Suprapubic skin (tissue), 4 donors: Measurements from ENCODE around the gene CDC37. TPM values are rescaled to one million over a fixed set of nuclear protein-coding genes. Genes with fewer than 3 reads are reported as not detected.

Source experiments
- DNase-seq, 2 donors: peaks; one replicate each; pipeline ENCODE4 v3.0.0-alpha.2; 2019; ENCODE audit warnings: low spot score in 2 of 2
- H3K27ac ChIP-seq: fragments of 200-600 bp; sonication (generic); one replicate; pipeline ENCODE4 v1.5.1; 2019
- H3K27me3 ChIP-seq: fragments of 200-600 bp; sonication (generic); one replicate; pipeline ENCODE4 v1.5.1; 2019
- H3K36me3 ChIP-seq: fragments of 200-600 bp; sonication (generic); one replicate; pipeline ENCODE4 v1.5.1; 2019
- H3K4me1 ChIP-seq: fragments of 200-600 bp; sonication (generic); one replicate; pipeline ENCODE4 v1.5.1; 2019
- H3K4me3 ChIP-seq: fragments of 200-600 bp; sonication (generic); one replicate; pipeline ENCODE4 v1.5.1; 2019; ENCODE audit warnings: mild to moderate bottlenecking
- H3K9me3 ChIP-seq: fragments of 200-600 bp; sonication (generic); one replicate; pipeline ENCODE4 v1.5.1; 2019
- EP300 ChIP-seq: sonication (generic); formaldehyde crosslinking; IDR thresholded peaks from one replicate; pipeline ENCODE4 v1.6.1; 2017; ENCODE audit warnings: antibody characterized with exemption
- POLR2A ChIP-seq, 2 donors: fragments of 450-650 bp; IDR thresholded peaks; one replicate each; pipeline ENCODE4 v1.6.1; 2017; ENCODE audit warnings: antibody characterized with exemption in 2 of 2, mild to moderate bottlenecking in 2 of 2, moderate library complexity in 2 of 2
- POLR2AphosphoS5 ChIP-seq, 3 donors: sonication (generic); formaldehyde crosslinking; IDR thresholded peaks; one replicate each; pipeline ENCODE4 v1.6.1; 2017; ENCODE audit warnings: antibody characterized with exemption in 3 of 3
- WGBS: methylation state at CpG from one replicate; pipeline ENCODE4 v1.1.5; 2018; 5-methylcytosine and 5-hydroxymethylcytosine counted together
- total RNA-seq, 4 donors: library from RNA; depleted of rRNA; stranded (reverse); fragments of >200 nt; gene quantifications; one replicate each; pipeline ENCODE4 v1.1.0, GENCODE V29; 2016
- TF ChIP-seq, protein P1 (sequence below), 2 donors: fragments of 200-600 bp in 1 of 2; fragments of 450-650 bp in 1 of 2; sonication (generic) in 1 of 2; IDR thresholded peaks; one replicate each; pipeline ENCODE4 v1.5.1; 2016 to 2019; ENCODE audit warnings: antibody characterized with exemption in 2 of 2, mild to moderate bottlenecking in 1 of 2, moderate library complexity in 1 of 2

CDC37 gene
- total RNA-seq, 4 donors from 2014 or later = 91.7 to 178 (median 109) TPM

- Histone ChIP-seq H3K4me1 (no peaks in the 10 kb centered on the region), H3K36me3 (peaks cover 93% of the 10 kb centered on the region), H3K27ac (no peak overlapping the region), H3K9me3 (no peaks in the 10 kb centered on the region), H3K4me3 (no peak overlapping the region), H3K27me3 (no peaks in the 10 kb centered on the region)
- TF ChIP-seq, protein P1, sequence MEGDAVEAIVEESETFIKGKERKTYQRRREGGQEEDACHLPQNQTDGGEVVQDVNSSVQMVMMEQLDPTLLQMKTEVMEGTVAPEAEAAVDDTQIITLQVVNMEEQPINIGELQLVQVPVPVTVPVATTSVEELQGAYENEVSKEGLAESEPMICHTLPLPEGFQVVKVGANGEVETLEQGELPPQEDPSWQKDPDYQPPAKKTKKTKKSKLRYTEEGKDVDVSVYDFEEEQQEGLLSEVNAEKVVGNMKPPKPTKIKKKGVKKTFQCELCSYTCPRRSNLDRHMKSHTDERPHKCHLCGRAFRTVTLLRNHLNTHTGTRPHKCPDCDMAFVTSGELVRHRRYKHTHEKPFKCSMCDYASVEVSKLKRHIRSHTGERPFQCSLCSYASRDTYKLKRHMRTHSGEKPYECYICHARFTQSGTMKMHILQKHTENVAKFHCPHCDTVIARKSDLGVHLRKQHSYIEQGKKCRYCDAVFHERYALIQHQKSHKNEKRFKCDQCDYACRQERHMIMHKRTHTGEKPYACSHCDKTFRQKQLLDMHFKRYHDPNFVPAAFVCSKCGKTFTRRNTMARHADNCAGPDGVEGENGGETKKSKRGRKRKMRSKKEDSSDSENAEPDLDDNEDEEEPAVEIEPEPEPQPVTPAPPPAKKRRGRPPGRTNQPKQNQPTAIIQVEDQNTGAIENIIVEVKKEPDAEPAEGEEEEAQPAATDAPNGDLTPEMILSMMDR (IDR thresholded peaks at IDR 0.05) = no peak
- TF ChIP-seq POLR2A (IDR thresholded peaks at IDR 0.05) (no peak), EP300 (no peak), POLR2AphosphoS5 (IDR thresholded peaks at IDR 0.05) (no peak)
- no peak for DNase-seq
- WGBS = 94% methylated on average over 2 of the region's 12 CpGs
Measured at GRCh38 chr19:10363789-10364281, 39.5 kb downstream of the CDC37 start.

DNA sequence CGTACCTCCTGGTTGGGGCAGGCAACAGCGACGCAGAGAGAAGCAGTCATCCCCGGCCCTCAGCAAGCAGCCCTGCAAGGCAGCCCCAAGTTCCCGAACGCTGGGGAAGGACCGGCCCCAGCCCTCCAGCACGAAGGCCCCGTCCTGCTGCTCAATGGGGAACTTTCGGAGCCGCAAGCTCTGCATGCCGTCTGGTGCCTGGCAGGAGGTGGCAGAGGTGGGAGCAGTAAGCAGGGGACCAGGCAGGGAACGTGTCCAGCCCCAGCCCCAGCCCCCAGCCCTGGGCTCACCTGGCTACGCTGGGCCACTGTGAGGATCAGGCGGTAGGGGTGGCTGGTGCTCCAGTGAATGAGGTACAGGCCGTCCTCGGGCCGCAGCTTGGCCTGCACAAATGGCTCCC lies 41.1 kb downstream of the CDC37 start:
- TF ChIP-seq, protein P1 (IDR thresholded peaks at IDR 0.05) = no peak
- no peaks in the 10 kb centered on the region for H3K9me3 ChIP-seq
- H3K4me1 ChIP-seq = no peaks in the 10 kb centered on the region
- DNase-seq = no peak
- H3K27ac ChIP-seq = no peak overlapping the region
- WGBS = 96% methylated on average over 4 of the region's 18 CpGs
- H3K27me3 ChIP-seq = no peaks in the 10 kb centered on the region
- H3K36me3 ChIP-seq = peaks cover 92% of the 10 kb centered on the region
- no peak overlapping the region for H3K4me3 ChIP-seq

DNA sequence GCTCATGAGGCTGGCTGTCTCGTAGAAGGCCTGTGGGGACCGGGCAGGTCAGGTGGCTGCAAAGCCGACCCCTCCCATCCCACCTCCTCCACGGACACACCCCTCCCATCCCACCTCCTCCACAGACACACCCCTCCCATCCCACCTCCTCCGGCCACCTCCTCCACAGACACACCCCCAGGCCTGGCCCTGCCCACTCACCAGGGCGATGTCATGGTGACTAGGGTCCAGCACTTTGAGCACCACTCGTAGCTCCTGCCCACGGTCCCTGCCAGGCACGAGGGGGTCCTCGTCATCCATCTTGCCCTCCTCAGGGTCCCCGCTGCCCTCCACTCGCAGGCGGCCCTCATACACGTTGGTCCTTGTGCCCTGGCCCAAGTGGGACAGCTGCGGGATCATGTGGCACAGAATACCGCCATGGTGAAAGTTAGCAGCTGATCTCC lies 41.8 kb downstream of the CDC37 start:
- Histone ChIP-seq H3K4me1 (no peaks in the 10 kb centered on the region), H3K9me3 (no peaks in the 10 kb centered on the region), H3K27me3 (no peaks in the 10 kb centered on the region), H3K36me3 (peaks cover 94% of the 10 kb centered on the region), H3K4me3 (no peak overlapping the region), H3K27ac (no peak overlapping the region)
- DNase-seq = no peak
- TF ChIP-seq POLR2AphosphoS5 (IDR thresholded peaks at IDR 0.05) (no peak), EP300 (no peak), POLR2A (IDR thresholded peaks at IDR 0.05) (no peak)
- TF ChIP-seq, protein P1 (IDR thresholded peaks at IDR 0.05) = no peak
- 79% methylated on average over 12 of the region's 16 CpGs for WGBS

- TF ChIP-seq POLR2AphosphoS5 (IDR thresholded peaks at IDR 0.05) = no peak
- TF ChIP-seq, protein P1 (IDR thresholded peaks at IDR 0.05) = no peak
- TF ChIP-seq EP300 = no peak
- TF ChIP-seq POLR2A (IDR thresholded peaks at IDR 0.05) = no peak
- peaks cover 97% of the 10 kb centered on the region for H3K36me3 ChIP-seq
Measured at GRCh38 chr19:10356431-10356830, 46.9 kb downstream of the CDC37 start.

DNA sequence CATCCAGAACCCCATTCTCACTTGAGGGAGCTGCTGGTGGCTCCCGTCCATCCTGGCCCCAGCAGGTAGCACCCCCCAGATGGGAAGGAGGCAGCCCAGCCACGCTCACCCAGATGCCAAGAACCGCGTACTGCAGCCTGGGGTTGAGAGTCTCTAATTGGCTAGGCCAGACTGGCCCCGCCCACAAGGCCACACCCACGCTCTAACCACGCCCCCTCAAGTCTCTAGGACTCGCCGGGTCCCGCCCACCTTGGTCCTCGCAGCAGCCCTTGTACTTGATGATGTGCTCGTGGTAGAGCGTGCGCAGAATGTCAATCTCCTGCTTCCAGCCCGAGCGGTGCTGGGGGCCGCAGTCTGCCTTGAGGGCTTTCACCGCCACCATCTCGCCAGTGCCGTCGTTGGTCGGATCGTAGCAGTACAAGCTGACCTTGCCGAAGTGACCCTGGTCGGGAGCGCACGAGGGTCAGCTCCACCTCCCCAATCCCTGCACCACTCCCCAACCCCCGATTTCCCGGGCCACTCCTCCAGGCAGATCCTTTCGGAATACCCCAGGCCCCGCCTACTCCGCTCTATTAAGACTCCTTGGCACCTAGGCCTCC lies 49.5 kb downstream of the CDC37 start:
- TF ChIP-seq EP300 = no peak
- no peak for TF ChIP-seq POLR2A (IDR thresholded peaks at IDR 0.05)
- TF ChIP-seq POLR2AphosphoS5 (IDR thresholded peaks at IDR 0.05) = no peak
- H3K36me3 ChIP-seq = peaks cover 82% of the 10 kb centered on the region
- H3K27ac ChIP-seq = no peak overlapping the region
- no peak overlapping the region for H3K4me3 ChIP-seq
- no peaks in the 10 kb centered on the region for H3K9me3 ChIP-seq
- WGBS = 82% methylated on average over 26 of the region's 32 CpGs
- DNase-seq = no peak
- no peaks in the 10 kb centered on the region for H3K27me3 ChIP-seq
- H3K4me1 ChIP-seq = peaks cover 3% of the 10 kb centered on the region

More at GRCh38 chr19:10356431-10356830, 46.9 kb downstream of the CDC37 start:
- no peak for DNase-seq
- 92% methylated on average over 9 of the region's 12 CpGs for WGBS
- Histone ChIP-seq H3K27me3 (no peaks in the 10 kb centered on the region), H3K9me3 (no peaks in the 10 kb centered on the region), H3K27ac (no peak overlapping the region), H3K4me1 (peaks cover 3% of the 10 kb centered on the region), H3K4me3 (no peak overlapping the region)
